Ascending aorta (tissue), 2 donors: ENCODE data around the gene FAM219B. TPM values are rescaled to one million over a fixed set of nuclear protein-coding genes. Genes with fewer than 3 reads are reported as not detected.
A peak's percentile ranks its signal among the peaks of the same experiment; 100 is the strongest.

ENCODE experiments used
- DNase-seq, 2 donors: peaks; one replicate each; pipeline ENCODE4 v3.0.0-alpha.2; 2019; ENCODE audit warnings: low spot score in 2 of 2
- H3K27ac ChIP-seq, 2 donors: fragments of 200-600 bp; sonication (generic); one replicate each; pipeline ENCODE4 v1.5.1; 2016 to 2017; ENCODE audit warnings: mild to moderate bottlenecking in 1 of 2
- H3K27me3 ChIP-seq: fragments of 200-600 bp; sonication (generic); one replicate; pipeline ENCODE4 v1.5.1; 2017
- H3K36me3 ChIP-seq, 2 donors: fragments of 200-600 bp; sonication (generic); one replicate each; pipeline ENCODE4 v1.5.1; 2016
- H3K4me1 ChIP-seq, 2 donors: fragments of 200-600 bp; sonication (generic); one replicate each; pipeline ENCODE4 v1.5.1; 2016 to 2017; ENCODE audit warnings: mild to moderate bottlenecking in 1 of 2
- H3K4me3 ChIP-seq, 2 donors: fragments of 200-600 bp; sonication (generic); one replicate each; pipeline ENCODE4 v1.5.1; 2016 to 2017; ENCODE audit warnings: mild to moderate bottlenecking in 1 of 2
- H3K9me3 ChIP-seq, 2 donors: fragments of 200-600 bp; sonication (generic); one replicate each; pipeline ENCODE4 v1.5.1; 2016
- intact Hi-C: fragments of 100-400 bp; cut with DNase I; formaldehyde crosslinking; loops from one replicate; pipeline ENCODE4 v1.15.1; 2023
- total RNA-seq: library from RNA; depleted of rRNA; stranded (reverse); fragments of >200 nt; gene quantifications from one replicate; pipeline ENCODE4 v1.1.0, GENCODE V29; 2016
- TF ChIP-seq, protein P1 (sequence below), 3 experiments: fragments of 200-600 bp in 2 of 3; fragments of 450-650 bp in 1 of 3; sonication (generic) in 2 of 3; IDR thresholded peaks; one replicate each; pipeline ENCODE4 v1.5.1; 2016 to 2019; ENCODE audit warnings: antibody characterized with exemption in 3 of 3, mild to moderate bottlenecking in 1 of 3, moderate library complexity in 1 of 3

FAM219B gene
- total RNA-seq, 1 donor from 2014 or later, result 17.5 TPM

DNA sequence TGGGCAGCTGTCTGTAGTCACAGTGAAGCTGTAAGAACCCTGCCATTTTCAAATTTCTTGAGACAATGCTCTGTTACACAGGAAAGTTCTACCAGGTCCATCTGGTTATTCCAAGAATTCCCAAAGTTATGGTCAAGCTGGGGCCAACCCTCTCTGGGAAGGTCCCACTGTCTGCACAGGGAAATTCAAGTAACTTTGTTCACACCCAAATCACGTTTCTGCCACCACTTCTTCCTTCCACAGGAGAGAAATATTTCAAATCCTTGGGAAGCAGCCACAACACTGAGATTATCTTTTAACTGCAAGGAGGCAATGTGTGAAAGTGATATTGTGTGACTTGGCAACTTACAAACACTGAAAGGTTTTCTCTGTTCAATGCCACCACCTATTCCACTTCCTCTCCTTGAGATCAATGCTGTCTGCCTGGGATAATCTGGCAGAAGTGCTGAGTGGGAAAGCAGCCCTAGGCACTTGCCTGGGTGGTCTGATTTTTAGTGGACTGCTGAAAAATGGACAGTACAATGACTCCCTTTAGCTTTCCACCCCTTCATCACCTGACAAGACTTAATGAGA, 39.1 kb downstream of the FAM219B start:
- DNase-seq, result no peak
- Histone ChIP-seq H3K27me3 (no peaks in the 10 kb centered on the region), H3K27ac (peak overlapping the region; percentile 31 to 46), H3K4me1 (peaks cover 9 to 37% of the 10 kb centered on the region in 2 donors), H3K4me3 (no peak overlapping the region), H3K9me3 (no peaks in the 10 kb centered on the region), H3K36me3 (peaks cover 3 to 5% of the 10 kb centered on the region in 2 donors)
- intact Hi-C loops, result no loop called here
- TF ChIP-seq, protein P1, sequence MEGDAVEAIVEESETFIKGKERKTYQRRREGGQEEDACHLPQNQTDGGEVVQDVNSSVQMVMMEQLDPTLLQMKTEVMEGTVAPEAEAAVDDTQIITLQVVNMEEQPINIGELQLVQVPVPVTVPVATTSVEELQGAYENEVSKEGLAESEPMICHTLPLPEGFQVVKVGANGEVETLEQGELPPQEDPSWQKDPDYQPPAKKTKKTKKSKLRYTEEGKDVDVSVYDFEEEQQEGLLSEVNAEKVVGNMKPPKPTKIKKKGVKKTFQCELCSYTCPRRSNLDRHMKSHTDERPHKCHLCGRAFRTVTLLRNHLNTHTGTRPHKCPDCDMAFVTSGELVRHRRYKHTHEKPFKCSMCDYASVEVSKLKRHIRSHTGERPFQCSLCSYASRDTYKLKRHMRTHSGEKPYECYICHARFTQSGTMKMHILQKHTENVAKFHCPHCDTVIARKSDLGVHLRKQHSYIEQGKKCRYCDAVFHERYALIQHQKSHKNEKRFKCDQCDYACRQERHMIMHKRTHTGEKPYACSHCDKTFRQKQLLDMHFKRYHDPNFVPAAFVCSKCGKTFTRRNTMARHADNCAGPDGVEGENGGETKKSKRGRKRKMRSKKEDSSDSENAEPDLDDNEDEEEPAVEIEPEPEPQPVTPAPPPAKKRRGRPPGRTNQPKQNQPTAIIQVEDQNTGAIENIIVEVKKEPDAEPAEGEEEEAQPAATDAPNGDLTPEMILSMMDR (IDR thresholded peaks at IDR 0.05), result no peak

DNA sequence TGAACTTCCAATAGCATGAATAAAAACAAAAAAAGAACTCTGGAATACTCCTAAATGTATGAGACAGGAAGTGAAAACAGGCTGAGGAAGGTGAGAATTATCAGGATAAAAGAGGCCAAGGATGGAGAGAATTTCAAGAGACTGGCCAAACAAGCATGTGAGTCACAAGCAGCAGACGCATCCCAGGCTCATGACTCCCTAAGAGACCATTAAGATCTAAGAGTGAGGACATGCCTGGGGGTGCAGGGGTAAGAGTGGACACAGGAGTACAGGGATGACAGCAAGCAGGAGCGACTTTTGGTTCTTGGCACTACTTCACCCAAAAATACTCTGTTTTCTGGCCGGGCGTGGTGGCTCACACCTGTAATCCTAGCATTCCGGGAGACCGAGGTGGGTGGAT, 40.6 kb downstream of the FAM219B start:
- Histone ChIP-seq H3K36me3 (peaks cover 3 to 5% of the 10 kb centered on the region in 2 donors), H3K9me3 (no peaks in the 10 kb centered on the region), H3K4me1 (peaks cover 9 to 23% of the 10 kb centered on the region in 2 donors), H3K27ac (no peak overlapping the region), H3K4me3 (no peak overlapping the region), H3K27me3 (no peaks in the 10 kb centered on the region)
- TF ChIP-seq, protein P1 (IDR thresholded peaks at IDR 0.05), result no peak
- DNase-seq, result no peak
- intact Hi-C loops, result no loop called here

DNA sequence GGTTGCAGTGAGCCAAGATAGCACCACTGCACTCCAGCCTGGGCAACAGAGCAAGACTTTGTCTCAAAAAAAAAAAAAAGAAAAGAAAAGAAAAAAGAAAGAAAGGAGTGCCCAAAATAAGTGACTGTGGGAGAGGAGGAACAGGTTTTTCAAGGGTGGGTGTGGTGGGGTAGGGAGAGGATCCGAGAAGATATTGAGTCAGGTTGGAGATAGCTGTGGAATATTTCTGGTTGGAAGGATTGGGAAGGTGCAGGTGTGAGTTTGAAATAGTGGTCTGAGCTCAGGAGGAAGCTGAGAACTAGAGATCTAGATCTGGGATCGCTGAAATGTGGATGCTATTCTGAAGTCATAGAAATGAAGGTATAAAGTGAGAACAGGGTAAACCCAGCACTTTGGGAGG, 41.3 kb downstream of the FAM219B start:
- H3K4me1 ChIP-seq, result peaks cover 9 to 17% of the 10 kb centered on the region in 2 donors
- H3K4me3 ChIP-seq, result no peak overlapping the region
- no peak overlapping the region for H3K27ac ChIP-seq
- H3K36me3 ChIP-seq, result peaks cover 3 to 5% of the 10 kb centered on the region in 2 donors
- TF ChIP-seq, protein P1 (IDR thresholded peaks at IDR 0.05), result no peak
- intact Hi-C loops, result no loop called here
- H3K9me3 ChIP-seq, result no peaks in the 10 kb centered on the region
- DNase-seq, result no peak
- no peaks in the 10 kb centered on the region for H3K27me3 ChIP-seq

DNA sequence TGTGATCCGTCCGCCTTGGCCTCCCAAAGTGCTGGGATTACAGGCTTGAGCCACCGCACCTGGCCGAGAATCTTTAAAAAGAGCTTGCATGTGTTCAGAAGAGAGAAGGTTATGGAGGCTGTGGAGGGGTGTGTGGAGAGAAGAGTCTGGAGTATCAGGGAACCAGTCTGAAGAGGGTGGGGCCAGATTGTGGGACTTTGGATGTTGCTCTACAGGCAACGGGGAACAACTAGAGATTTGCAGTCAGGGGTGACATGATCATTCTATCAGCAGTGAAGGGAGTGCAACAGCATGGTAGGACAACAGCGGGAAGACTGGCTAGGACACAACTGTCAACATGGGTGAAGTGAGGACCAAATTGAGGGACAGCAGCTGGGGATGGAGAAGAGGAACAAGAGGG, 42.4 kb downstream of the FAM219B start:
- H3K27me3 ChIP-seq, result no peaks in the 10 kb centered on the region
- H3K36me3 ChIP-seq, result peaks cover 3 to 5% of the 10 kb centered on the region in 2 donors
- TF ChIP-seq, protein P1 (IDR thresholded peaks at IDR 0.05), result no peak
- H3K4me1 ChIP-seq, result peaks cover 3 to 11% of the 10 kb centered on the region in 2 donors
- no peak for DNase-seq
- no peak overlapping the region for H3K27ac ChIP-seq
- no peak overlapping the region for H3K4me3 ChIP-seq
- H3K9me3 ChIP-seq, result no peaks in the 10 kb centered on the region
- intact Hi-C loops, result no loop called here

DNA sequence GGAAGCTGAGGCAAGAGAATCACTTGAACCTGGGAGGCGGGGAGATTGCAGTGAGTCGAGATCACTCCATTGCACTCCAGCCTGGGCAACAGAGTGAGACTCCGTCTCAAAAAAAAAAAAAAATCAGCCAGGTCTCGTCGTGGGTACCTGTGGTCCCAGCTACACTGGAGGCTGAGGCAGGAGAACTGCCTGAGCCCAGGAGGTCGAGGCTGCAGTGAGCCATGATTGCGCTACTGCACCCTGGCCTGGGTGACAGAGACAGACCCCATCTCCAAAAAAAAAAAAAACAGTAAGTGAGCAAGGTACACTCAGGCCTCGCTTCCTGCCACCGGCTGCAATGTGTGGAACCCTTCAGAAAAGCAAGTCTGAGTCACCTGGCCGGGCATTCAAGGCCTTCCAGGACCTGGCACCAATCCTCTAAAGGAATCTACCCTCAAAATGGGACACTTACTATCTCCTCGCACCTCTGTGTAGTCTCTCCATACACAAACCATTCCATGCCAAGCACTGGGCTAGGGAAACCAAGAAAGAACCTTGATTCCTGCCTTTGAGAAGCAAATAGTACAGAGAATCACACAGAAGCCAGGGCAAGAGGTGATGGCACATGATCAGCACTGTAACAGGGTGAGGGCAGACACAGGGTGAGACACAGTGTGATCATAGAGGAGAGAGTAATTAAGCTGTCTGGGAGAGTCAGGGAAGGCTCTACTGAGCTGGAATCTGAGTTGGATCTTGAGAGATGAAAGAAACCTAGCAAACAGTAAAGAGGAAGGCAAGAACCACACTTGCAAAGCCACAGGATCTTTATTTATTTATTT, 43.2 kb downstream of the FAM219B start:
- DNase-seq, result no peak
- TF ChIP-seq, protein P1 (IDR thresholded peaks at IDR 0.05), result no peak
- H3K4me3 ChIP-seq, result no peak overlapping the region
- intact Hi-C loops, result no loop called here
- H3K36me3 ChIP-seq, result peaks cover 3 to 5% of the 10 kb centered on the region in 2 donors
- H3K9me3 ChIP-seq, result no peaks in the 10 kb centered on the region
- H3K4me1 ChIP-seq, result peaks cover 1 to 5% of the 10 kb centered on the region in 2 donors
- no peak overlapping the region for H3K27ac ChIP-seq
- H3K27me3 ChIP-seq, result no peaks in the 10 kb centered on the region
